HG03196 (cell line): ENCODE data around the gene PCDHGB7.
"Not testable (repeated sequence)": the region's sequence is repeated elsewhere in the genome, so short reads cannot be mapped to it uniquely, and the experiment has no call there.

ENCODE experiments used
- ATAC-seq: cut with Tn5 transposase; IDR thresholded peaks from one replicate; pipeline ENCODE4 v1.9.1; 2021; ENCODE audit not compliant: unreplicated experiment

PCDHGB7 gene

DNA sequence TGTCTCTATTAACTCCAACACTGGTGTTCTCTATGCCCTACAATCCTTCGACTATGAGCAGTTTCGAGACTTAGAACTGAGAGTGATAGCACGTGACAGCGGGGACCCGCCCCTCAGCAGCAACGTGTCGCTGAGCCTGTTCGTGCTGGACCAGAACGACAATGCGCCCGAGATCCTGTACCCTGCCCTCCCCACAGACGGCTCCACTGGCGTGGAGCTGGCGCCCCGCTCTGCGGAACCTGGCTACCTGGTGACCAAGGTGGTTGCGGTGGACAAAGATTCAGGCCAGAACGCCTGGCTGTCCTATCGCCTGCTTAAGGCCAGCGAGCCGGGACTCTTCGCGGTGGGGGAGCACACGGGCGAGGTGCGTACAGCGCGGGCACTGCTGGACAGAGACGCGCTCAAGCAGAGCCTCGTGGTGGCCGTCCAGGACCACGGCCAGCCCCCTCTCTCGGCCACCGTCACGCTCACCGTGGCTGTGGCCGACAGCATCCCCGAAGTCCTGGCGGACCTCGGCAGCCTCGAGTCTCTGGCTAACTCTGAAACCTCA is 5.3 kb downstream of the PCDHGB7 start:
- no peak for ATAC-seq

GRCh38 chr5:141427783-141428426 is 10.4 kb downstream of the PCDHGB7 start:
- no peak for ATAC-seq

DNA sequence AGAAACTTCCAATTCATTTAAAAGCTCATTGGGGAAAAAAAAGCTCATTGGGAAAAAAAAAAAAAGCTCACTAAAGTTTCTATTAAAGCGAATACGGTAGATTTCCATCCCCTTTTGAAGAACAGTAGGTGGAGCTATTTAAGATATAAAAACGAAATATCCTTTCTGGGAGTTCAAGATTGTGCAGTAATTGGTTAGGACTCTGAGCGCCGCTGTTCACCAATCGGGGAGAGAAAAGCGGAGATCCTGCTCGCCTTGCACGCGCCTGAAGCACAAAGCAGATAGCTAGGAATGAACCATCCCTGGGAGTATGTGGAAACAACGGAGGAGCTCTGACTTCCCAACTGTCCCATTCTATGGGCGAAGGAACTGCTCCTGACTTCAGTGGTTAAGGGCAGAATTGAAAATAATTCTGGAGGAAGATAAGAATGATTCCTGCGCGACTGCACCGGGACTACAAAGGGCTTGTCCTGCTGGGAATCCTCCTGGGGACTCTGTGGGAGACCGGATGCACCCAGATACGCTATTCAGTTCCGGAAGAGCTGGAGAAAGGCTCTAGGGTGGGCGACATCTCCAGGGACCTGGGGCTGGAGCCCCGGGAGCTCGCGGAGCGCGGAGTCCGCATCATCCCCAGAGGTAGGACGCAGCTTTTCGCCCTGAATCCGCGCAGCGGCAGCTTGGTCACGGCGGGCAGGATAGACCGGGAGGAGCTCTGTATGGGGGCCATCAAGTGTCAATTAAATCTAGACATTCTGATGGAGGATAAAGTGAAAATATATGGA is 13.0 kb downstream of the PCDHGB7 start, which contains the start of gene PCDHGA12:
TSS of gene PCDHGA12 (plus strand) at position 176 of the 782 bp plus-strand sequence. CDS start at position 429, 253 bp downstream.
- no peak for ATAC-seq

DNA sequence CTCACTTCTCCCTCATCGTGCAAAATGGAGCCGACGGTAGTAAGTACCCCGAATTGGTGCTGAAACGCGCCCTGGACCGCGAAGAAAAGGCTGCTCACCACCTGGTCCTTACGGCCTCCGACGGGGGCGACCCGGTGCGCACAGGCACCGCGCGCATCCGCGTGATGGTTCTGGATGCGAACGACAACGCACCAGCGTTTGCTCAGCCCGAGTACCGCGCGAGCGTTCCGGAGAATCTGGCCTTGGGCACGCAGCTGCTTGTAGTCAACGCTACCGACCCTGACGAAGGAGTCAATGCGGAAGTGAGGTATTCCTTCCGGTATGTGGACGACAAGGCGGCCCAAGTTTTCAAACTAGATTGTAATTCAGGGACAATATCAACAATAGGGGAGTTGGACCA is 13.8 kb downstream of the PCDHGB7 start:
- ATAC-seq = no peak

DNA sequence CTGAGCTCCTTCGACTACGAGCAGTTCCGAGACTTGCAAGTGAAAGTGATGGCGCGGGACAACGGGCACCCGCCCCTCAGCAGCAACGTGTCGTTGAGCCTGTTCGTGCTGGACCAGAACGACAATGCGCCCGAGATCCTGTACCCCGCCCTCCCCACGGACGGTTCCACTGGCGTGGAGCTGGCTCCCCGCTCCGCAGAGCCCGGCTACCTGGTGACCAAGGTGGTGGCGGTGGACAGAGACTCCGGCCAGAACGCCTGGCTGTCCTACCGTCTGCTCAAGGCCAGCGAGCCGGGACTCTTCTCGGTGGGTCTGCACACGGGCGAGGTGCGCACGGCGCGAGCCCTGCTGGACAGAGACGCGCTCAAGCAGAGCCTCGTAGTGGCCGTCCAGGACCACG is 14.8 kb downstream of the PCDHGB7 start:
- ATAC-seq = not testable (repeated sequence)

DNA sequence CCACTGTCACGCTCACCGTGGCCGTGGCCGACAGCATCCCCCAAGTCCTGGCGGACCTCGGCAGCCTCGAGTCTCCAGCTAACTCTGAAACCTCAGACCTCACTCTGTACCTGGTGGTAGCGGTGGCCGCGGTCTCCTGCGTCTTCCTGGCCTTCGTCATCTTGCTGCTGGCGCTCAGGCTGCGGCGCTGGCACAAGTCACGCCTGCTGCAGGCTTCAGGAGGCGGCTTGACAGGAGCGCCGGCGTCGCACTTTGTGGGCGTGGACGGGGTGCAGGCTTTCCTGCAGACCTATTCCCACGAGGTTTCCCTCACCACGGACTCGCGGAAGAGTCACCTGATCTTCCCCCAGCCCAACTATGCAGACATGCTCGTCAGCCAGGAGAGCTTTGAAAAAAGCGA is 15.2 kb downstream of the PCDHGB7 start:
- not testable (repeated sequence) for ATAC-seq

GRCh38 chr5:141434006-141434405 is 16.5 kb downstream of the PCDHGB7 start:
- ATAC-seq = no peak

DNA sequence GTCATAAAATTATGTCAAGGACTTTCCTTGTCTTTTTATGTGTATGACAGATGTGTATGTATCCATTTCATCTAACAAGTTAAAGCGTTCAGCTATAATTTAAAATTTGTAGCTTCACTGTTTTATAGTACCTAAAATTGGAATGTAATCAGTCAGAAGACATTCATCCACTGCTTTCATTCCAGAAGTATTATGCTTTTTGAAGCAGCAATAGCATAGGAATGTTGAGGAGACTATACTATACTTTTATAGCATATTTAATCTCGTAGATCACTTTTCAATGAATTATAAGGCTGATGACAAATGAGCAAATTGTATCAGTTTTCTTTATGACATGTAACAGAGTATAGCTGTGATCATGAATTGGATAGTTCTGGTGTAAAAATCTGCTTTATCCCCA is 19.7 kb downstream of the PCDHGB7 start:
- ATAC-seq = no peak

- ATAC-seq = no peak
Measured at GRCh38 chr5:141439411-141440141, 22.1 kb downstream of the PCDHGB7 start.

DNA sequence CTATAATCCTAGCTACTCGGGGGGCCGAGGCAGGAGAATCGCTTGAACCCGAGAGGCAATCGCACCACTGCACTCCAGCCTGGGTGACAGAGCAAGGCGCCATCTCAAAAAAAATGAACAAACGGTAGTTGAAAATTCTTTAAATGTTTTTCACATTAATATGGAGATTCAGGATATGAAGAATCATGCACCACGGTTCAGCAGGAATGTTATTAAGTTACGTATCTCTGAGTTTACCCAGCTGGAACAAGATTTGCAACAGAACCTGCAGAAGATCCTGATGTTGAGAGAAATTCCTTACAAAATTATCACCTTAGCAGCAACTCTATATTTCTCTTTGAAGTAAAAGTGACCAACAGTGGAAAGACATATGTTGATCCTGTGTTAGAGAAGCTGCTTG is 22.9 kb downstream of the PCDHGB7 start:
- no peak for ATAC-seq

DNA sequence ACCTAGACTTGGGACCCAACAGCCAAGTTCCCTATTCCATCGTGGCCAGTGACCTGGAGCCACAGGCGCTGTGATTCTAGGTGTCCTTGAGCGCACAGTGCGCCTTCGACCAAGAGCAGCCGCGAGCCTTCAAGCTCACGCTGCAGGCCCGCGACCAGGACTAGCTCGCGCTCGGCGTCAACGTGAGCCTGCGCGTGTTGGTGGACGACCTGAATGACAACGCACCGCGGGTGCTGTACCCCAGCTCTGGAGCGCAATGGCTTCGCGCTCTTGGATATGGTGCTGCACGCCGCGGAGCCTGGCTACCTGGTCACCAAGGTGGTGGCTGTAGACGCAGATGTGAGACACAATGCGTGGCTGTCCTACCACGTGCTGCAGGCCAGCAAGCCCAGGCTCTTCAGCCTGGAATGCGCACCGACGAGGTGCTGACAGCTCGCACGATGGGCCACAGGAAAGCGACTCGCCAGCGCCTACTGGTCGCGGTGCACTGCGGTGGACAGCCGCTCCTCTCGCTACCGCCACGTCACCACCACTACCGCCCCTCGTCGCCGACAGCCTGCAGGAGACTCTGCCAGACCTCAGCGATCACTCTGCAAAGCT is 24.2 kb downstream of the PCDHGB7 start:
- no peak for ATAC-seq

- ATAC-seq = no peak
Measured at GRCh38 chr5:141465351-141465750, 47.9 kb downstream of the PCDHGB7 start.
